ENCODE results near the gene DNAJC27.

DNAJC27 gene

GRCh38 chr2:24970483-24971285 is 1.1 kb downstream of the DNAJC27 start:
- DNase-seq: no peak

GRCh38 chr2:24969784-24970183 is 2.0 kb downstream of the DNAJC27 start:
- no peak for DNase-seq

- DNase-seq: no peak
These were observed 9.9 kb downstream of the DNAJC27 start for GRCh38 chr2:24961903-24962302.

GRCh38 chr2:24959761-24960160 is 12.0 kb downstream of the DNAJC27 start:
- DNase-seq: no peak

GRCh38 chr2:24958411-24958935 is 13.3 kb downstream of the DNAJC27 start:
- no peak for DNase-seq

GRCh38 chr2:24957976-24958375 is 13.8 kb downstream of the DNAJC27 start:
- no peak for DNase-seq

GRCh38 chr2:24957221-24957620 is 14.5 kb downstream of the DNAJC27 start:
- DNase-seq: no peak

- no peak for DNase-seq
These were observed 15.8 kb downstream of the DNAJC27 start for GRCh38 chr2:24955921-24956320.

- DNase-seq: no peak
These were observed 16.5 kb downstream of the DNAJC27 start for GRCh38 chr2:24955232-24955631.

GRCh38 chr2:24950102-24950501 is 21.7 kb downstream of the DNAJC27 start:
- DNase-seq: no peak

GRCh38 chr2:24948506-24948905 is 23.2 kb downstream of the DNAJC27 start:
- DNase-seq: no peak

GRCh38 chr2:24947561-24948157 is 24.1 kb downstream of the DNAJC27 start:
- DNase-seq: no peak

GRCh38 chr2:24945907-24946306 is 25.8 kb downstream of the DNAJC27 start:
- DNase-seq: no peak

GRCh38 chr2:24943427-24944053 is 28.2 kb downstream of the DNAJC27 start:
- DNase-seq: no peak

- no peak for DNase-seq
These were observed 32.4 kb downstream of the DNAJC27 start for GRCh38 chr2:24939353-24939752.

GRCh38 chr2:24937236-24937635 is 34.5 kb downstream of the DNAJC27 start:
- no peak for DNase-seq

- no peak for DNase-seq
These were observed 36.6 kb downstream of the DNAJC27 start for GRCh38 chr2:24935145-24935544.

- DNase-seq: no peak
These were observed 39.0 kb downstream of the DNAJC27 start for GRCh38 chr2:24932715-24933114.

- DNase-seq: no peak
These were observed 41.0 kb downstream of the DNAJC27 start for GRCh38 chr2:24930768-24931167.

GRCh38 chr2:24929230-24929629 is 42.5 kb downstream of the DNAJC27 start:
- DNase-seq: no peak

GRCh38 chr2:24928036-24928435 is 43.7 kb downstream of the DNAJC27 start:
- DNase-seq: no peak

- DNase-seq: no peak
These were observed 45.0 kb downstream of the DNAJC27 start for GRCh38 chr2:24926602-24927252.

- no peak for DNase-seq
These were observed 45.5 kb downstream of the DNAJC27 start for GRCh38 chr2:24926220-24926601.
